CD4-positive, alpha-beta T cell treated with Interleukin-17A for 1 hour (primary cell): ENCODE results near the gene C3AR1.
"Not testable (repeated sequence)": the region's sequence is repeated elsewhere in the genome, so short reads cannot be mapped to it uniquely, and the experiment has no call there.

Experiments used
- DNase-seq: peaks from one replicate; pipeline ENCODE4 v3.0.0-alpha.2; 2020

Gene C3AR1

DNA sequence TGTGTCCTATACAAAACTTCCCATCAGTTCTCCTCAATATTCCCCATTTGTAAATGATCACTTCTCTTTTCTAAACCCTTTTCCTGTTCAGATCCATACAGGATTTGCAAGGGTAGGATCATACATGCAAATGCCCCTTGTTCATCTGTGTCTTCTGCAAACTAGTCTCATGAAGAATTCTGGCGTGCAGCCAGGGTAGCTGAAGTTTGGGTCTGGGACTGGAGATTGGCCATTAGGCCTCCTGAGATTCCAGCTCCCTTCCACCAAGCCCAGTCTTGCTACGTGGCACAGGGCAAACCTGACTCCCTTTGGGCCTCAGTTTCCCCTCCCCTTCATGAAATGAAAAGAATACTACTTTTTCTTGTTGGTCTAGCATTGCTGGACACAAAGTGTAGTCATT lies 11.3 kb downstream of the C3AR1 start:
- DNase-seq: no peak

DNA sequence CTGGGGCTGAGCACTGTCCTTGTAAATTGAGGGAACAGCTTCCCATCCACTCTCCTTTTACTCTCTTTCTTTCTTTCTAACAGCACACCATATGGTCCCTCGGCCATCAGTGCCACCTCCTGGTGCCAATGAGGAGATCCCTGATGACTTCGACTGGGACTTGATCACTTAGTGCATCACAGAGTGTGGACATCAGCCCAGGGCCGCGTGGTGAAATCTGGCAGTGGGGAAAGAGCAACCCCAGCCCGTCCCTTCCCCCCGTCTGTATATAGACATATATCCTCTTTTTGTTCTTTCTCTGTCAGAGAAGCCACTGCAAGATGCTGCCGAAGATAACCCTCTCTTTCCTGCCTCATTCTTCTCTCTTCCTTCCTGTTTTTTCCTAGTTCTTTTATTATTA lies 13.5 kb downstream of the C3AR1 start:
- DNase-seq: no peak

DNA sequence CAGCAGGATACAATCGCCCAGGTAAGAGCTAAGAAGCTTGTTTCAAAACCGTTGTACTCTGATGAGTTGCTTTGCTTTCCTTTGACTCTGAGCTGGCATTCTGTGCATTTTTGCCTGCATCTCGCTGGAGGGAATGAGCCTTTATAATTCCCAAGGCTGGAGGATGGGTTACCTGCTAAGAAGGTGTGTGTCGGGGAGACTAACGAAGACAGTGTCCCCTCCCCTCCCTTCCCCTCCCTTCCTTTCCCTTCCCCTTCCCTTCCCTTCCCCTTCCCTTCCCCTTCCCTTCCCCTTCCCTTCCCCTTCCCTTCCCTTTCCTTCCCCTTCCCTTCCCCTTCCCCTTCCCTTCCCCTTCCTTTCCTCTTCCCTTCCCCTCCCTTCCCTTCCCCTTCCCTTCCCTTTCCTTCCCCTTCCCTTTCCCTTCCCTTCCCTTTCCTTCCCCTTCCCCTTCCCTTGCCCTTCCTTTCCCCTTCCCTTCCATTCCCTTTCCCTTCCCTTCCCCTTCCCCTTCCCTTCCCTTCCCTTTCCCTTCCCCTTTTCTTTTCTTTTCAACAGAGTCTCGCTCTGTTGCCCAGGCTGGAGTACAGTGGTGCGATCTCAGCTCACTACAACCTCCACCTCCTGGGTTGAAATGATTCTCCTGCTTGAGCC lies 15.4 kb downstream of the C3AR1 start:
- DNase-seq: no peak

DNA sequence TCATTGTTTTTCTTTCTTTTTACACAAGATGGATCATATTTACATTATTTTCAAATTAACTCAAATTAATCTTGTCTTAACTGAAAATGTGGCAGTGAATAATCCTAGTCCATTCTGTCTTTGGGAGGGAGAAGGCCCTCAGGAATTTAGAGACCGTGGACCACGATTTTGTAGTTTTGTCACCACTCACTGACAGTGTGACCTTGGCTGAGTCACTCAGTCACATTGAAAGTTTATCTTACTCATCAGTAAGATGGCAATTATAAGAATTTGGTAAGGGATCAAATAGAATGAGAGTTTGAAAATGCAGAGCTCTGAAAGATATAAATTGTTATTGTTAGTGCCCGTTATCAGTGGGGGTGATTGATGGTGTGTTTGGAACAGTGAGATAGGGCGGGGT lies 17.3 kb downstream of the C3AR1 start:
- no peak for DNase-seq

DNA sequence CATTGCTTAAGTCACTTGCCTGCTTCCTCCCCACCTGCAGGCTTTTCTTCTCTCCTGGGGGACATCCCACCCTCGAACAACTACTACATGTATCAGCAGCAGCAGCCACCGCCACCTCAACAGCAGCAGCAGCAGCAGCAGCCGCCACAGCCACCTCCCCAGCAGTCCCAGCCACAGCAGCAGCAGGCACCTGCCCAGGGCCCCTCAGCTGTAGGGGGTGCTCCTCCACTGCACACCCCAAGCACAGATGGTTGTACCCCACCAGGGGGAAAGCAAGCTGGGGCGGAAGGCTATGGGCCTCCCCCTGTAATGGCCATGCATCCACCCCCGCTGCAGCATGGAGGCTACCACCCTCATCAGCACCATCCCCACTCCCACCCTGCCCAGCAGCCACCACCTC lies 18.3 kb downstream of the C3AR1 start:
- DNase-seq: no peak

DNA sequence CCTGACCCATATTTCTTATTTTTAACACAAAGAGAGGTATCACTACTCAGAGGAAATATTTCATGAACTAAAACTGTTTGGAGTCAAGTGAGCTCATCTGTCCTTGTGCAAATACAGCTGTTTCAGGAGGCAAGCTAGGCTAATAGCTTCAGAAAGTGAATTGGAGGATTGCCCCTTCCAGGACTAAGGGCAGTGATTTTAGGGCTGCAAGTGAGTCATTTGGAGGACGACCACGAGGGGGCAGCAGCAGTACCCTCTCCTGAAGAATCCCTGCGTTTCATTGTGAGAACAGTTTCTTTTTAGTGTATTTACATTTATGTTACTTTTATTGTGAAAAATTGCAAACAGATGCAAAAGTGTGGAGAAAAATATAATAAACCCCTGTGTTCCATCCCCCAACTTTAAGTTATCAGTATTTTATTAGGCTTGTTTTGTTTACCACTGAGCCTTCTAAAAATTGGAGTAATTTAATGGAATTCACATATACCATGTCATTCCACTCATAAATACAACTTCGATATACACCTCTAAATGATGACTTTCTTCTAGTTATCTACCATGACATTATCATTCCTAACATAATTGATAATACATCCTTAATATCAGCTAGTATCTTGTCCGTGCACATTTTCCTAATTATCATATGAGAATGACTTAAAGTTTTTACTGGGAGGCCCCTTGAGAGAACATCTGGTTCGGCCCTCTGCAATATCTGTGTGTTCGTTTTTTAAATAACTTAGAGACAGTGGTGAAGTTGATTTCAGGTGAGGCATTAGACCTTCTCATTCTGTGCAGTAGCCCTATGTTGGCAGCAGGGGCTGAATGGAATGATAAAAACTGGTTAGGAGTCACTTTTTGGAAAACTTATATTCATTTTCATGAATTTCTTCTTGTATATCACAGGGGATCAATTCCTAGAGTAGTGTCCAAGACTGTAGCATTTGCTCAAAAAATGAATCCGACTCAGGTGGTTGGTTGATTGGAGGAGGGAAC lies 19.9 kb downstream of the C3AR1 start:
- peak; percentile 83 for DNase-seq

DNA sequence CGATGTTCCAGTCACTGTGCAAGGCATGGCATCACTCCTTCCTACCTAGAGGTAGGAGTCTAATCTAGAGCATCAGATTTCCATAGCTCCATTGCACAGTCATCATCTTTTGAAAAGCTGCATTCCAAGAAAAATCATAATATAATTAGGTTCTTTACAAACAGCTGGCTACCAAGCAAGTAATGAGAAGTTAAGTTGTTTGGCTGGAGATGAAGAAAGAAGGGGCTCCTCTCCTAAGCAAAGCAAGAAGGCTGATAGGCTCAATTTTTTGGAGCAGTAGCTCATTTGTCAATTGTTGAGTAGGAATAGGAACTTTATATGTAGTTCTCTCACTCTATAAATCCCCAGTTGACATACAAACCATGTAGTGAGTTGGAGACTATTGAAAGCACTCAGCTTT lies 25.4 kb downstream of the C3AR1 start:
- no peak for DNase-seq

DNA sequence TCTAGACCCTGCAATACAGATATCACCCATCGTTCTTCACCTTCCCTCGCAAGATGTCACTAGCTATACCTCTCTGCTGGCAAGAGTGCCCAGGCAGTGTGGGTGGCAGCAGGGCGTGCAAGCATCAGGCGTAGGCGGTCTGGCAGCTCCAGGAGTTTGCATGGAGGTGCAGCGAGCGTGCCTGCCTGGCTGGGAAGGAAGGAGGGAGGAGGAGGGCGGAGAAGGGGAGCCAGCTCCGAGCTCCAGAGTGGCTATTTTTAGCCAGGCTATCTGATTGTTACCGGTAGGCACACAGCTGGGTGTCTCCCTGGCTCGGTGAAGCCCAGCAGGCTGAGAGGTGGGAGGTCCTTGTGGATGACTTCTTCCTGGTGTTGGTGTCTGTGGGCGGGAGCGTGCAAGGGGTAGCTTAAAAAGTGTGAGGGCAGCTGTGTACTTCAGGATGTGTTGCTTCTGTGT lies 27.5 kb downstream of the C3AR1 start:
- DNase-seq: peak; percentile 39

DNA sequence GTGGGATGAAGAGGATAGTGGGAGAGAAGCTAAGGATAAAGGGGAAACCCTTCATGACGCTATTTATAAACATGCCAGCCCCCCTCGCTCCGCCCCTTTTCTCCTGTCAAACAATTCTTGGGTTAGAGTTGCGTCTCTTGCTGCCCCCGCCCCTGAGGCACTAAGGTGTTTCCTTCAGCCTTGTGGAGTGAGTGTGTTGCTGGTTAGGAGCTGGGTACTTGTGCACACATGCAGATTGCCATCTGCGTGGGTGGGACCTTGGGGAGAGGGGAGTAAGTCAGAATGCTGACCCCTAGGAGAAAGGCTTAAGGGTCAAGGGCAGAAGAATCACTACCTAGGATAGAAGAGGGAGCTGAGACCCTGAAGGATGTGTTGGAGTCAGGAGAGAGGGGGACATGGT lies 28.2 kb downstream of the C3AR1 start:
- DNase-seq: no peak

DNA sequence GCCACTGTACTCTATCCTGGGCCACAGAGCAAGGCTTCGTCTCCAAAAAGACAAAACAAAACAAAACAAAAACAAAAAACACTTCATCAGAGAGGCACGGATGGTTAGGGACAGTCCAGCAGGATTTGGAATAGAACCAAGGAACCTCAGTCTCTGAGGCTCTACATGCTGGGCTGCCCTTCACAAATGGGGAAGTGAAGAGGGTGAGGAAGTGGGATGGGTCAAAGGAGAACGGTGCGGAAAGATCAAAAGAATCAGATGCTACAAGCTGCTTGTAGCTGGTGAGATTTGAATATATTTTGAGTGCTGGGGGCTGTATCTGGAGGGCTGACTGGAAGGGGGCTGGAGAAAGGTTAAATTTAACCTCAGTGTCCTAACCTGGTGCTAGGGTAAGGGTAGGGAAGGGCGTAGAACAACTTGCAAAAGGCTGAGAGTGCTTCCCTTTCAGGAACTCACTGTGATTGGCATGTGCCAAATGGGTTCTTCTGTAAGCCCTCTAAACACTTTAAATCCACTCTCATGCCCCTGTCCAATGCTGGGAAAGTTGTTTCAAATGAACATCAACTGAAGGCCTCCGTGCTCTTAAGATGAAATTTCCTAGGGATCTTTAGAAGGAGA lies 29.0 kb downstream of the C3AR1 start:
- no peak for DNase-seq

DNA sequence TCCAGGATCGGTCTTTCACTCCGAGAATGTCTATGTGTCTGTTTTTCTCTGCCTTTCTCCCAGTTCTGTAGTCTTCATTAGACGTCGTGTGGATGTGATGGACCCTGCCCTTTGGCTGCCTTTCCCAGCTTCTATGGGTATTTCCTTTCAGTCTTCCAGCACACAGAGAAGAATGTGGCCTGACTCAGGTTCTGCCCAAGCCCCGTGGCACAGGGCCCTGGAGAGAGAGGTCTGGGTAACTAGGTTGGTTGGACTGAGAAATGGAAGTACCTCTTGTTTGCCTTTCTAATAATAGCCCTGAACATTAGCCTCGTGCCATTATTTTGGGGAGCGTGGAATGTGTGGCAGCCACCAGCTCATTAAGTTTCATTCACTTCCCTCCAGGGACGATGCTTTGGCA lies 29.8 kb downstream of the C3AR1 start:
- no peak for DNase-seq

DNA sequence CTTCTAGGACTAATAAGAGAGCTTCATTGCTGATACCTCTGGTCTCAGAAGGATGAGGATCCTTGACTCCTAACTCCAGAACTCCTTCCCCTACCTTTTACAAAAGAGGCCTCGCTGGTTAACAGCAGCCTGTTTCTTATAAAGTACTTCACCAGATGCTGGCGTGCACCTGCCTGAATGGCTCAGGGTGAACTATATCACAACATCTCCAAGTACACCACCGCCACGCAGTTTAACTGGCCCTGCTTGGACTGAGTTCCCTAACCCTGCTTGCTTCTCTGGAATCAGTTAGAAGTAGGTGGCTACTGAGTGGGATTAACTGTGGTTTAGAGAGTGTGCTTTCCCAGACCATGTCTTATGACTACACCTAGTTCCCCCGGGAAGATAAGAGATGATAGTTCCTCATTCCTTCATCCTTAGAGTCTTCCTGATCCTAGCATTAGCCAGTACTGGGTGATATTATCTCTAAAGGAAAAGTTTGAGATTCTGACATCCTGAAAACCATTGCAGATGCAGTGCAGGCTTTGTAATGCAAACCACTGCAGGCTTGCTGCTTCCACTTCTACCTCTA lies 30.6 kb downstream of the C3AR1 start:
- no peak for DNase-seq

DNA sequence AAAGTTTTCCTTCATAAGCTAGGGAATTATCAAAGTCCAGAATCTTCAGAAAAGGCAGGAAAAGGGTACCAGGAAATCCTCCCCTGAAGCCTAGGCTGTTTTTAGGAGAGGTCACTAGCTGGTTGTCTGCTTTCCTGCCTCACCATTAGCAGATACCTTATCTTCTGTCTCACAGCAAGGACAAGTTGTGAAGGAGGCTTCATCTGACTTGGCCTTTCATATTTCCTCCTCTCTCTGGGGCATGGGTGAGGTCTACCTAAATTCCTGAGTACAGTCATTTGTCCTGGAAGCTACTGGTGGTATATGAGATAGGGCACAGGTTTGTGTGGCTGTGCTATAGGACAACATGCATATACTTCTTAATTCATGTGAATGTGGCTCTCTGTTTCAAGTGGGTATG lies 31.4 kb downstream of the C3AR1 start:
- DNase-seq: no peak

DNA sequence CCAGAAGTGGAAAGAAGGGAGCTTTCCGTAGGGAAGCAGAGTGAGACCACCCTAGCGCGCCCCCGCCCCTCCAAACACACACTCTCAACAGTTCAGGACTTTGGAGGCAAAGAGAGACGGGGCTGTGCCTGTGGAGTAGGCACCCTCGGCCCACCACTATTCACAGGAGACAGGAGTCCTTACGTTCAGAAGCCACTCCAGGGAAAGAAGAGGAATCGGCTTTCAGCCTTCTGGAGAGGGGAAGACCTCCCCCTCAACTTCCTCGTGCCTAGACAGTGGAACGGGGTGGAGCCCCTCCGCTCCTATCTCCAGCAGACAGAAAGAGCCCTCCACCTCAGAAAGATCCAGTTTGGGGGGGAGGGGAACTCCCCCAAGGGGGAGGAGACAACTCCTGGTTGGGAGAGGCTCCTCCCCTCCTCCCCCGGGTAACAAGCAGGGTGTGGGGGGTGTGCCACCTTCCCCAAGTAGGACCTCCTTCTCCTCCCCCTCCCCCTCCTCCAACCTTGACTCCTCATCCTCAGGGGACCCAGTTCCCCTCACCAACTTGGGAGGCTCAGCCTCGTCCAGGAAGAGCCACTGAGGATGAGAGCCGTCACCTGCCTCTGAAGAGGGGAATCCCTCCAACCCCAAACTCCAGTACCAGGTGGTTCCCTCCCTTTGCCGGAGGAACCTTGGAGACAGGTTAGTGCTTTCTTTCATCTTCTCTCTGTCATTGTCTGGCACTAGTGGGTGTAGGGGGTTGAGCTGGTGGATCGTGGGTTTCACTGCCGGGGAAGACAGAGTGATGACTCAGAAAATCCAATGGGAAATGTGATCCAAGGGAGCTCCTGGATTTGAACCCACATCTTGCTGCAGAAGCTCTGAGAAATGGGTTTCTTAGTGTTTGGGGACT lies 32.8 kb downstream of the C3AR1 start:
- DNase-seq: peak; percentile 68

DNA sequence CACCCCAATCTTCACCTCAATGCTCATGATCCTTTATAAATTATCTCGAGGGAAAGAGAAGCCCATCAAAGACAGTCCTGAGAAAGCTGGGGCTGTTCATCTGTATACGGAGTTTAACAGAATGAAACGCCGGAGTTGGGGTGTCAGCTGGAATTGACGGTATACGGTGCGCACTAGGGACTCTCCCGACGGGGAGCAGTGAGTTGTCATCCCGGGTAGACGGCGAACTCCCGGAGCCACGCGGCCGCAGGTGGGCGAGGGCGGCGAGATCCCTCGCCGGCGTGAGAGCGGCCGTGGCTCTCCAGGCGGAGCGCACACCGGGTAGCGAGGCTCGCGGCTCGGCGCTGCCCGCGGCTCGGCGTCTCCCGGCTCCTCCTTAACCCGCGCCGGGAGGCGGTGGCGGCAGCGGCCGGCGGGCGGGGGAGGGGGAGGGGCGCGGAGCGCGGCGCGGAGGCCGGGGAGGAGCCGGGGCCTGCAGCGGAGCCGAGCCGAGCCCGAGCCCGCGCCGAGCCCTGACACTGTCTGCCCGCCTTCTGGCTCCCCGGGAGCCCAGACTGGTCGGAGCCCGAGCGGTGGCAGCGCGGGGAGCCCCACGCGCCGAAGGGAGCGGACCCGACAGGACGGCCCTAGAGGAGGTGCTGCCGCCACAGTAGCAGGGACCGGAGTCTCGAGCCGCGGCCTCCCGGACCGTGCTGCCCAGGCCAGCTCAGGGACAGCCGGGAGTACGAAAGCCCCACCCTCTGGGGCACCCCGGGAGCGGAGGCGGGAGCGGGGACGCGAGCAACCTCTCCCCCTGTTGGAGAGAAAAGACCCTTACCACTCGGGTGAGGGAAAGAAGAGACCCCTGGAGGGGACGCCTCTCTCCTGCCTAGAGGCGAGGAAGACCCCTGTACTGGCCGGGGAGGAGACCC lies 33.7 kb downstream of the C3AR1 start, which contains the start of gene FOXJ2:
TSS of gene FOXJ2 (plus strand) at position 475 of the 911 bp plus-strand sequence. CDS start 7,117 bp downstream, outside the sequence.
- DNase-seq: peak; percentile 82

DNA sequence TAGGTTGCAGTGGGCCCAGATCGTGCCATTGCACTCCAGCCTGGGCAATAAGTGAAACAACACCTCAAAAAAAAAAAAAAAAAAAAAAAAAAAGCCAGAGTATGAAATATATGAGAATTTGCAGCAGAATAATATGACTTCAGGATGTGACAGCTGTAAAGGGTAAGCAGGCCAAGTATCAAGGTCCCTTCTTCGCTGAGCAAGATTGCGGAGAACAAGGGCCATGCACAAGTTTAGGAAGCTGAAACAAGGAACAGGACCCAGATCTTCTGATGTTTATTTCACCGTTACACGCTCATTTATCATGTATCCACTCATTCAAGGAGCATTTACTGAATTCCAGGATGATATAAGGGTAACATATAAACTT lies 34.3 kb downstream of the C3AR1 start:
- DNase-seq: no peak

DNA sequence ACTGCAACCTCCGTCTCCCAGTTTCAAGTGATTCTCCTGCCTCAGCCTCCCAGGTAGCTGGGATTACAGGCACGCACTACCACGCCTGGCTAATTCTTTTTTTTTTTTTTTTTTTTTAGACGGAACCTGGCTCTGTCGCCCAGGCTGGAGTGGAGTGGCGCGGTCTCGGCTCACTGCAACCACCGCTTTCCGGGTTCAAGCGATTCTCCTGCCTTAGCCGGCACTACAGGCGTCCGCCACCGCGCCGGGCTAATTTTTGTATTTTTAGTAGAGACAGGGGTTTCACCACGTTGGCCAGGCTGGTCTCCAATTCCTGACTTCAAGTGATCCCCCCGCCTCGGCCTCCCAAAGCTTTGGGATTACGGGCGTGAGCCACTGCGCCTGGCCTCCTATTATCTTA lies 35.1 kb downstream of the C3AR1 start:
- not testable (repeated sequence) for DNase-seq

DNA sequence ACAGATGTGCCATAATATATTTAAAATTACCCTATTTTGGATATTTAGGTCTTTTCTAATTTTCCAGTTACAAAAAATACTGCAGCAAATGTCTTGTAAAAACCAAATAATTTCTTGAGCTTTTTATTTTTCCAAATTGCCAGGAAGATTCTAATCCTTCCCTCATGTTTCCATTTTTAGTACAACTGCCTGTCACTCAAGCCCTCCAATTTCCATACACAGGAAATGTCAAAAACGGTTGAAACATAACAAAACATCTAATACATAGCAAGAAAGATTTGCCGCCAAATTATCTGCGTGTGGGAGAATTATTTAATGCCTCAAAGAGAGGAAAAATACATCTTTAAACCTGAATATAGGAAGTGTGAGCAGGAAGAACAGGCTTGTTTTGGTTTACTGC lies 36.0 kb downstream of the C3AR1 start:
- DNase-seq: no peak

DNA sequence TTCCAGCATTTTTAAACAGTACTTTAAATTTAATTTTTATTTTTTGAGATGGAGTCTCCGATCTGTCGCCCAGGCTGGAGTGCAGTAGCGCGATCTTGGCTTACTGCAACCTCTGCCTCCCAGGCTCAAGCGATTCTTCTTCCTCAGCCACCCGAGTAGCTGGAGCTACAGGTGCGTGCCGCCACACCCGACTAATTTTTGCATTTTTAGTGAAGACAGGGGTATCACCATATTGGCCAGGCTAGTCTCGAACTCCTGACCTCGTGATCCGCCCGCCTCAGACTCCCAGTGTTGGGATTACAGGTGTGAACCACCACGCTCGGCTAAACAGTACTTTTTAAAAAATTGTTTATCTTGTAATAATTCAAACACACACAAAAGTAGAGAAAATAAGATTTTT lies 37.9 kb downstream of the C3AR1 start:
- DNase-seq: no peak

DNA sequence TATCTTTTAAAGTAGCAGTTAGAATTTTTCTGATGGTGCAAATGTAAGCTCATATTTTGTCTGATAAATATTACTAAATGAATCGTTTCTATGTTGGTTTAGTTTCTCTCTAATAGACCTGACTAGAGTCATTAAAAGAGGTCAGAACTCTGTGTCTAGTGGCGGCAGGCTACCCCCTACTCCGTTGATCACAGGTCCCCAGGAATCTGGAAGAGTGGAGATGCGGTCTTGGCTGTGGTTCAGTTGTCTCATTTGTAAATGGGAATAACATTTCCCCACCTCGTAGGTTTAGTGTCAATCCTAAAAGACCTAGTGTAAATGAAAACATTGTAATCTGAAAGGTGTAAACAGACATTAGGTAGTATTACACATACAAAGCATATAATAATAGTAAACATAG lies 38.3 kb downstream of the C3AR1 start:
- no peak for DNase-seq

DNA sequence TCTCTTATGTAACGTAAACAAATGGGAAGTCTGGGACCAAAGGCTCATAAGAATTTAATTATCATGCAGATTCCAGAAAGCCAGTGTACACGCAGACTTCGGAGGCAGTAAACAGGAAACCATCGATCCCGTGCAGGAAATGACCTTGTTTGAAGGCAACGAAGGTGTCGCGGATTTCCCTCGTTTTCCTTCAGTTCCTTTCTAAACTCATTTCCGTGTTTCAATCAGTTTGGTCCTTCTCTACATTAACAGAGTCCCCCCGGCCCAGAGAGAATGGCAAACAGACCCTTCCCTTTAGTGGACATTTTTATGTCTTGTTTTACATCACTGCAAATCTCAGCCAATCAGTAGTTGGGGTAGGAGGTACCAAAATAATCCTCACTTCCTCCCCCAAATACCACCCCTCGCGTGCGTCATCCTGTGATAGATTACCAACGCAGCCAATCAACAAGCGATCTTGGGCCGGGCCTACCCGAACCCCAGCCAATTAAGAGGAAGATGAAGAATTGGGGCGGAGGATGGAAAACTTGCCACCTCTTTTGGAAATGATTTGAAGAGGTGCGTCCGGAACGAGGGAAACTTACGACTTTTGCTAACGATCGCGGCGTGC lies 39.8 kb downstream of the C3AR1 start:
- peak; percentile 99 for DNase-seq
